Upper lobe of right lung (tissue), 1 donor: ENCODE results near the gene FLII. TPM values are rescaled to one million over a fixed set of nuclear protein-coding genes. Genes with fewer than 3 reads are reported as not detected.

Experiments
- ATAC-seq: fragments of 200-7000 bp; cut with Tn5 transposase; one replicate; pipeline ENCODE4 v1.9.1; 2020; ENCODE audit warnings: mild to moderate bottlenecking, moderate library complexity
- DNase-seq: peaks from one replicate; pipeline ENCODE4 v3.0.0-alpha.2; 2020
- H3K27ac ChIP-seq: fragments of 200-600 bp; one replicate; pipeline ENCODE4 v1.8.0; 2022
- H3K27me3 ChIP-seq: fragments of 200-600 bp; one replicate; pipeline ENCODE4 v1.8.0; 2022; ENCODE audit warnings: mild to moderate bottlenecking
- H3K36me3 ChIP-seq: fragments of 200-600 bp; one replicate; pipeline ENCODE4 v1.8.0; 2022
- H3K4me1 ChIP-seq: fragments of 200-600 bp; one replicate; pipeline ENCODE4 v1.8.0; 2022
- H3K4me3 ChIP-seq: fragments of 200-600 bp; one replicate; pipeline ENCODE4 v1.8.0; 2022; ENCODE audit warnings: mild to moderate bottlenecking
- H3K9me3 ChIP-seq: fragments of 200-600 bp; one replicate; pipeline ENCODE4 v1.8.0; 2022
- intact Hi-C: fragments of 100-400 bp; cut with DNase I; formaldehyde crosslinking; loops from one replicate; pipeline ENCODE4 v1.11.0; 2022
- total RNA-seq: library from RNA; stranded (reverse); fragmentation: NEBNext Ultra II Directional; extraction: Animal tissue kit (Norgen Biotek cat#: 25700); gene quantifications from one replicate; pipeline ENCODE4 v1.2.1, GENCODE V29; 2021
- TF ChIP-seq, protein P1 (sequence below): fragments of 200-600 bp; IDR thresholded peaks from one replicate; pipeline ENCODE4 v1.8.0; 2022; ENCODE audit warnings: antibody characterized with exemption
- donor health status: DM: no; HTN: yes; CAD: no; lungs with severe emphysema.

FLII gene
- total RNA-seq, 1 donor from 2014 or later, result 295 TPM

- ATAC-seq, result no peak
- peaks cover 15% of the 10 kb centered on the region for H3K36me3 ChIP-seq
Observed at GRCh38 chr17:18237461-18237860, 21.1 kb downstream of the FLII start.

DNA sequence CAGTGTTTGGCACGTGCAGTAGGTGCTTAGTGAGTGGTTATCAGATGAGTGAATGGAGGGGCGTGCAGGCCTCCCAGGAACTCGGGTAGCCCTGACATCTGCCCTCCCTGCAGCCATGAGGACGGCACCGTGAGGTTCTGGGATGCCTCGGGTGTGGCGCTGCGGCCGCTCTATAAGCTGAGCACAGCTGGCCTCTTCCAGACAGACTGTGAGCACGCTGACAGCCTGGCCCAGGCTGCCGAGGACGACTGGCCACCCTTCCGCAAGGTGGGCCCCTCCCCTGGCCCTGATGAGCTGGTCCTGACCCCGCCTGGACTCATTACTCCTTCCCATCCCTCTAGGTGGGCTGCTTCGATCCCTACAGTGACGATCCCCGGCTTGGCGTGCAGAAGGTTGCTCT lies 22.0 kb downstream of the FLII start:
- Histone ChIP-seq H3K27me3 (no peaks in the 10 kb centered on the region), H3K27ac (no peak overlapping the region), H3K4me1 (no peaks in the 10 kb centered on the region), H3K9me3 (no peaks in the 10 kb centered on the region), H3K4me3 (no peak overlapping the region), H3K36me3 (peaks cover 15% of the 10 kb centered on the region)
- intact Hi-C loops, result loop anchor here (2.0 kb wide), 1 partner anchor 30 kb away; no protein-coding TSS in a partner anchor
- ATAC-seq, result no peak
- TF ChIP-seq, protein P1, sequence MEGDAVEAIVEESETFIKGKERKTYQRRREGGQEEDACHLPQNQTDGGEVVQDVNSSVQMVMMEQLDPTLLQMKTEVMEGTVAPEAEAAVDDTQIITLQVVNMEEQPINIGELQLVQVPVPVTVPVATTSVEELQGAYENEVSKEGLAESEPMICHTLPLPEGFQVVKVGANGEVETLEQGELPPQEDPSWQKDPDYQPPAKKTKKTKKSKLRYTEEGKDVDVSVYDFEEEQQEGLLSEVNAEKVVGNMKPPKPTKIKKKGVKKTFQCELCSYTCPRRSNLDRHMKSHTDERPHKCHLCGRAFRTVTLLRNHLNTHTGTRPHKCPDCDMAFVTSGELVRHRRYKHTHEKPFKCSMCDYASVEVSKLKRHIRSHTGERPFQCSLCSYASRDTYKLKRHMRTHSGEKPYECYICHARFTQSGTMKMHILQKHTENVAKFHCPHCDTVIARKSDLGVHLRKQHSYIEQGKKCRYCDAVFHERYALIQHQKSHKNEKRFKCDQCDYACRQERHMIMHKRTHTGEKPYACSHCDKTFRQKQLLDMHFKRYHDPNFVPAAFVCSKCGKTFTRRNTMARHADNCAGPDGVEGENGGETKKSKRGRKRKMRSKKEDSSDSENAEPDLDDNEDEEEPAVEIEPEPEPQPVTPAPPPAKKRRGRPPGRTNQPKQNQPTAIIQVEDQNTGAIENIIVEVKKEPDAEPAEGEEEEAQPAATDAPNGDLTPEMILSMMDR, result no peak
- no peak for DNase-seq

More at GRCh38 chr17:18237461-18237860, 21.1 kb downstream of the FLII start:
- DNase-seq, result no peak
- Histone ChIP-seq H3K4me1 (no peaks in the 10 kb centered on the region), H3K27ac (no peak overlapping the region), H3K27me3 (no peaks in the 10 kb centered on the region), H3K4me3 (no peak overlapping the region), H3K9me3 (no peaks in the 10 kb centered on the region)
- TF ChIP-seq, protein P1, result no peak
- intact Hi-C loops, result loop anchor here (2.0 kb wide), 1 partner anchor 31 kb away; no protein-coding TSS in a partner anchor

DNA sequence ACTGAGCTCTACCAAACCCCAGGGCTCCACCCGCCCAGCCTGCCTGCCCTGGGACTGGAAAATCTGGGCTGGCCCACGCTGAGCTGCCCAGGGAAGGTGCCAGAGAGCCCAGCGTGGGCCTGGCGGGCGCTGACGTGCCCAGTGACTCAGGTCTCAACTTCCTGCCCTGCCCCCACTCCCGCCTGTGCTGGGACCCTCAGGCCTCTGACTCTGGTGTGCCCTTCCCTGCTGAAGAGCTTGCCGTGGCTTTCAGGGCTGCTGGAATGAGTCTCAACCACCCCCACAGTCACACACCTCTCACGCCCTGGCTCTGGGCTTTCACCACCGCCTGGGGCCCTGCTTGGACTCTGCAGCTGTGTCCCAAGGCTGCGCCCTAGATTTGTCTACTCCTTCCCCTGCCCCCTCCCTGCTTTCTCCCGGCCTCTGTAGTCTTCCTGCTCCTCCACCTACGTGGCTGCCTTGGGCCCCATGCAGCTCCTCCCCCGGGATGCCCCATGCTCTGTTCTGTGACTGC lies 22.7 kb downstream of the FLII start:
- H3K36me3 ChIP-seq, result peaks cover 15% of the 10 kb centered on the region
- H3K27ac ChIP-seq, result no peak overlapping the region
- no peaks in the 10 kb centered on the region for H3K4me1 ChIP-seq
- H3K4me3 ChIP-seq, result no peak overlapping the region
- no peaks in the 10 kb centered on the region for H3K27me3 ChIP-seq
- intact Hi-C loops, result loop anchor here (2.0 kb wide), 1 partner anchor 29 kb away; no protein-coding TSS in a partner anchor
- H3K9me3 ChIP-seq, result no peaks in the 10 kb centered on the region
- DNase-seq (no peak), ATAC-seq (no peak)
- TF ChIP-seq, protein P1, result no peak

GRCh38 chr17:18234853-18235380 lies 23.6 kb downstream of the FLII start:
- H3K4me1 ChIP-seq, result no peaks in the 10 kb centered on the region
- no peak for ATAC-seq
- H3K36me3 ChIP-seq, result peaks cover 15% of the 10 kb centered on the region
- H3K4me3 ChIP-seq, result no peak overlapping the region
- H3K27ac ChIP-seq, result no peak overlapping the region
- no peaks in the 10 kb centered on the region for H3K9me3 ChIP-seq
- H3K27me3 ChIP-seq, result no peaks in the 10 kb centered on the region
- no peak for DNase-seq
- TF ChIP-seq, protein P1, result no peak
- intact Hi-C loops, result no loop called here

GRCh38 chr17:18233803-18234518 lies 24.6 kb downstream of the FLII start:
- TF ChIP-seq, protein P1, result no peak
- Histone ChIP-seq H3K4me1 (no peaks in the 10 kb centered on the region), H3K4me3 (no peak overlapping the region), H3K27ac (no peak overlapping the region), H3K36me3 (peaks cover 15% of the 10 kb centered on the region), H3K27me3 (no peaks in the 10 kb centered on the region), H3K9me3 (no peaks in the 10 kb centered on the region)
- DNase-seq (no peak), ATAC-seq (no peak)
- intact Hi-C loops, result no loop called here
